K562 (cell line): Measurements from ENCODE around the gene SIGLEC11. TPM values are rescaled to one million over a fixed set of nuclear protein-coding genes. Genes with fewer than 3 reads are reported as not detected.

Experiments used
- CTBP1 ChIP-seq: fragments of 450-650 bp; IDR thresholded peaks from 2 replicates; pipeline ENCODE4 v1.6.1; 2016; ENCODE audit warnings: borderline replicate concordance
- DMBX1 ChIP-seq: fragments of 250-450 bp; sonication (Bioruptor Pico); IDR thresholded peaks from 2 replicates; pipeline ENCODE4 v1.8.0; 2022; ENCODE audit warnings: inconsistent platforms, mild to moderate bottlenecking, moderate library complexity, borderline replicate concordance
- E2F5 ChIP-seq: sonication (generic); formaldehyde crosslinking; IDR thresholded peaks from 2 replicates; pipeline ENCODE4 v1.8.0; 2022; ENCODE audit warnings: mild to moderate bottlenecking, missing genetic modification reagents
- FUS ChIP-seq: fragments of 200-400 bp; formaldehyde crosslinking; optimal IDR thresholded peaks from 2 replicates; pipeline ENCODE3; 2017; ENCODE audit warnings: low read depth, low read length
- GATAD2B ChIP-seq: fragments of 450-650 bp; IDR thresholded peaks from 2 replicates; pipeline ENCODE4 v1.6.1; 2017; ENCODE audit warnings: mild to moderate bottlenecking, borderline replicate concordance
- KLF1 ChIP-seq: fragments of 450-650 bp; IDR thresholded peaks from 2 replicates; pipeline ENCODE4 v1.6.1; 2016; ENCODE audit warnings: missing genetic modification characterization, missing compliant biosample characterization
- NR2C2 ChIP-seq, 2 experiments: fragments of 200-800 bp in 1 of 2; sonication (Bioruptor generic) in 1 of 2; sonication (generic) in 1 of 2; formaldehyde crosslinking in 1 of 2; IDR thresholded peaks; 2 replicates each; pipeline versions ENCODE4 v1.6.1 to v1.8.0; 2016 to 2022; ENCODE audit warnings: mild to moderate bottlenecking in 1 of 2, missing compliant biosample characterization in 1 of 2, missing genetic modification characterization in 1 of 2, missing genetic modification reagents in 1 of 2
- POLR2AphosphoS5 ChIP-seq: IDR thresholded peaks from 2 replicates; pipeline ENCODE4 v1.6.1; 2011; ENCODE audit warnings: mild to moderate bottlenecking, low read depth, low read length, moderate library complexity; ENCODE audit not compliant: control insufficient read depth, insufficient read depth
- PRPF4 ChIP-seq: fragments of 200-400 bp; formaldehyde crosslinking; IDR thresholded peaks from one replicate; pipeline ENCODE4 v1.6.1; 2017; ENCODE audit warnings: low read length, low read depth, mild to moderate bottlenecking; ENCODE audit not compliant: insufficient read depth, poor library complexity, severe bottlenecking
- RBM22 ChIP-seq: fragments of 200-400 bp; formaldehyde crosslinking; IDR thresholded peaks from 2 replicates; pipeline ENCODE4 v1.6.1; 2018; ENCODE audit warnings: low read length, low read depth; ENCODE audit not compliant: poor library complexity, severe bottlenecking
- SMAD1 ChIP-seq: fragments of 150-350 bp; IDR thresholded peaks from 2 replicates; pipeline ENCODE4 v1.6.1; 2014; ENCODE audit warnings: low read length, low read depth; ENCODE audit not compliant: partially characterized antibody
- SMAD4 ChIP-seq: fragments of 250-450 bp; sonication (Bioruptor Pico); conservative IDR thresholded peaks from 2 replicates; pipeline ENCODE4 v1.8.0; 2021; ENCODE audit warnings: inconsistent platforms, mild to moderate bottlenecking, moderate library complexity
- TAL1 ChIP-seq: fragments of 450-650 bp; IDR thresholded peaks from 2 replicates; pipeline ENCODE4 v1.6.1; 2016; ENCODE audit warnings: mild to moderate bottlenecking
- ZBTB8A ChIP-seq: fragments of 450-650 bp; IDR thresholded peaks from 2 replicates; pipeline ENCODE4 v1.6.1; 2018; ENCODE audit warnings: mild to moderate bottlenecking, moderate library complexity; ENCODE audit not compliant: partially characterized antibody
- polyA plus RNA-seq, 8 experiments: library from polyadenylated mRNA; depleted of rRNA in 4 of 8; stranded (reverse) in 5 of 8; unstranded in 3 of 8; fragments of >200 nt; fragmentation: Nextera tagmentation in 2 of 8; fragmentation: Illumina TruSeq in 1 of 8; extraction: Ambion mirVana in 2 of 8; extraction: Trizol in 1 of 8; gene quantifications; 2 replicates each; pipeline versions ENCODE4 v1.2.1 to v1.2.3, GENCODE V29; 2011 to 2014; ENCODE audit warnings: inconsistent platforms in 1 of 8, missing spikeins in 1 of 8
- total RNA-seq, 7 experiments: library from RNA; depleted of rRNA in 6 of 7; stranded (reverse); fragments of >200 nt in 6 of 7; fragmentation: Illumina TruSeq in 2 of 7; extraction: Trizol in 2 of 7; gene quantifications; 2 replicates each; pipeline versions ENCODE4 v1.2.1 to v1.2.3, GENCODE V29; 2011 to 2021; ENCODE audit warnings: low replicate concordance in 1 of 7
- TF ChIP-seq, protein P1 (sequence below), 2 experiments: fragments of 450-650 bp; IDR thresholded peaks; 2 replicates each; pipeline ENCODE4 v1.6.1; 2016
- TF ChIP-seq, protein P2 (sequence below): sonication (generic); formaldehyde crosslinking; IDR thresholded peaks from 2 replicates; pipeline ENCODE4 v1.8.1; 2023; ENCODE audit warnings: mild to moderate bottlenecking, missing genetic modification reagents

The SIGLEC11 gene
- total and polyA plus RNA-seq, 9 of the 15 experiments (the other 6 are each of a cell fraction or from before 2014, with no cell fraction given), result not detected

GRCh38 chr19:49924004-49924880 is 36.7 kb downstream of the SIGLEC11 start (continued):
- TF ChIP-seq GATAD2B (no peak), KLF1 (tag) (peak; percentile 26; the same call in 1 of the 2 replicates), E2F5 (CRISPR knock-in tag) (no peak), CTBP1 (peak; percentile 53), NR2C2 (CRISPR knock-in tag; IDR thresholded peaks at IDR 0.05) (no peak), NR2C2 (tag; IDR thresholded peaks at IDR 0.05) (peak; percentile 64), FUS (no peak), RBM22 (peak; percentile 61), PRPF4 (no peak), POLR2AphosphoS5 (no peak), DMBX1 (peak; percentile 93), SMAD1 (no peak), ZBTB8A (no peak), TAL1 (no peak), SMAD4 (CRISPR knock-in tag) (peak; percentile 96)
- TF ChIP-seq, protein P1, sequence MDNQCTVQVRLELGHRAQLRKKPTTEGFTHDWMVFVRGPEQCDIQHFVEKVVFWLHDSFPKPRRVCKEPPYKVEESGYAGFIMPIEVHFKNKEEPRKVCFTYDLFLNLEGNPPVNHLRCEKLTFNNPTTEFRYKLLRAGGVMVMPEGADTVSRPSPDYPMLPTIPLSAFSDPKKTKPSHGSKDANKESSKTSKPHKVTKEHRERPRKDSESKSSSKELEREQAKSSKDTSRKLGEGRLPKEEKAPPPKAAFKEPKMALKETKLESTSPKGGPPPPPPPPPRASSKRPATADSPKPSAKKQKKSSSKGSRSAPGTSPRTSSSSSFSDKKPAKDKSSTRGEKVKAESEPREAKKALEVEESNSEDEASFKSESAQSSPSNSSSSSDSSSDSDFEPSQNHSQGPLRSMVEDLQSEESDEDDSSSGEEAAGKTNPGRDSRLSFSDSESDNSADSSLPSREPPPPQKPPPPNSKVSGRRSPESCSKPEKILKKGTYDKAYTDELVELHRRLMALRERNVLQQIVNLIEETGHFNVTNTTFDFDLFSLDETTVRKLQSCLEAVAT (IDR thresholded peaks at IDR 0.05), result no peak
- TF ChIP-seq, protein P2, sequence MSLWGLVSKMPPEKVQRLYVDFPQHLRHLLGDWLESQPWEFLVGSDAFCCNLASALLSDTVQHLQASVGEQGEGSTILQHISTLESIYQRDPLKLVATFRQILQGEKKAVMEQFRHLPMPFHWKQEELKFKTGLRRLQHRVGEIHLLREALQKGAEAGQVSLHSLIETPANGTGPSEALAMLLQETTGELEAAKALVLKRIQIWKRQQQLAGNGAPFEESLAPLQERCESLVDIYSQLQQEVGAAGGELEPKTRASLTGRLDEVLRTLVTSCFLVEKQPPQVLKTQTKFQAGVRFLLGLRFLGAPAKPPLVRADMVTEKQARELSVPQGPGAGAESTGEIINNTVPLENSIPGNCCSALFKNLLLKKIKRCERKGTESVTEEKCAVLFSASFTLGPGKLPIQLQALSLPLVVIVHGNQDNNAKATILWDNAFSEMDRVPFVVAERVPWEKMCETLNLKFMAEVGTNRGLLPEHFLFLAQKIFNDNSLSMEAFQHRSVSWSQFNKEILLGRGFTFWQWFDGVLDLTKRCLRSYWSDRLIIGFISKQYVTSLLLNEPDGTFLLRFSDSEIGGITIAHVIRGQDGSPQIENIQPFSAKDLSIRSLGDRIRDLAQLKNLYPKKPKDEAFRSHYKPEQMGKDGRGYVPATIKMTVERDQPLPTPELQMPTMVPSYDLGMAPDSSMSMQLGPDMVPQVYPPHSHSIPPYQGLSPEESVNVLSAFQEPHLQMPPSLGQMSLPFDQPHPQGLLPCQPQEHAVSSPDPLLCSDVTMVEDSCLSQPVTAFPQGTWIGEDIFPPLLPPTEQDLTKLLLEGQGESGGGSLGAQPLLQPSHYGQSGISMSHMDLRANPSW, result no peak
